Adipose tissue (tissue), 3 donors: ENCODE measurements around the gene DMAC2. TPM values are rescaled to one million over a fixed set of nuclear protein-coding genes. Genes with fewer than 3 reads are reported as not detected.

Experiments used
- H3K27ac ChIP-seq: one replicate; pipeline ENCODE4 v1.5.1; 2013; ENCODE audit warnings: low read depth, low read length
- WGBS, 3 donors: extraction: QIAGEN DNeasy Blood & Tissue Kit; methylation state at CpG; one replicate each; pipeline ENCODE4 v1.1.7; 2013; 5-methylcytosine and 5-hydroxymethylcytosine counted together
- polyA plus RNA-seq, 3 donors: library from polyadenylated mRNA; stranded (reverse); fragments of 200-250 nt; gene quantifications; one replicate each; pipeline ENCODE4 v1.2.3, GENCODE V29; 2013
- donor health status: healthy with polysubstance abuse.
- donor health status: Bipolar disorder and iron deficiency.
- donor health status: healthy.

The DMAC2 gene
- polyA plus RNA-seq, 3 donors: 28.4 to 45.2 (median 35.3) TPM

- no peak within 1 kb of the TSS for H3K27ac ChIP-seq
- WGBS, 3 donors: 13 to 23% (median 14%) methylated on average over 16 to 19 of the region's 19 CpGs
Measured at GRCh38 chr19:41426952-41427646, 12.6 kb downstream of the DMAC2 start, which contains the start of gene B3GNT8. B3GNT8 (minus strand) TSS chr19:41427374; CDS start chr19:41426778, 596 bp downstream.

GRCh38 chr19:41426116-41426841 lies 13.4 kb downstream of the DMAC2 start:
- no peak overlapping the region for H3K27ac ChIP-seq
- WGBS, 3 donors: 73 to 86% (median 78%) methylated on average over 35 to 36 of the region's 36 CpGs

- WGBS, 3 donors: 86 to 90% (median 89%) methylated on average over 27 to 28 of the region's 28 CpGs
- no peak overlapping the region for H3K27ac ChIP-seq
Measured at GRCh38 chr19:41425174-41426115, 14.3 kb downstream of the DMAC2 start.

GRCh38 chr19:41424335-41425173 lies 15.2 kb downstream of the DMAC2 start:
- H3K27ac ChIP-seq: no peak overlapping the region
- WGBS, 3 donors: 75 to 87% (median 76%) methylated on average over 21 of the region's 21 CpGs

- H3K27ac ChIP-seq: no peak overlapping the region
- WGBS, 3 donors: 92 to 96% (median 96%) methylated on average over 12 of the region's 12 CpGs
Measured at GRCh38 chr19:41422955-41423354, 16.8 kb downstream of the DMAC2 start.

GRCh38 chr19:41422456-41422855 lies 17.3 kb downstream of the DMAC2 start:
- 81 to 87% (median 84%) methylated on average over 16 to 18 of the region's 18 CpGs for WGBS, 3 donors

GRCh38 chr19:41421973-41422372 lies 17.7 kb downstream of the DMAC2 start:
- 92 to 95% (median 93%) methylated on average over 19 to 20 of the region's 20 CpGs for WGBS, 3 donors
- no peak overlapping the region for H3K27ac ChIP-seq

More at GRCh38 chr19:41422456-41422855, 17.3 kb downstream of the DMAC2 start:
- H3K27ac ChIP-seq: no peak overlapping the region

- WGBS, 3 donors: 73 to 92% (median 91%) methylated on average over 6 of the region's 6 CpGs
- H3K27ac ChIP-seq: no peak overlapping the region
Measured at GRCh38 chr19:41421314-41421713, 18.4 kb downstream of the DMAC2 start.

GRCh38 chr19:41420101-41420880 lies 19.4 kb downstream of the DMAC2 start:
- WGBS, 3 donors: 45 to 85% (median 48%) methylated on average over 8 of the region's 8 CpGs
- no peak overlapping the region for H3K27ac ChIP-seq

- no peak overlapping the region for H3K27ac ChIP-seq
- WGBS, 3 donors: 72 to 92% (median 81%) methylated on average over 12 of the region's 12 CpGs
Measured at GRCh38 chr19:41416194-41416674, 23.5 kb downstream of the DMAC2 start.

GRCh38 chr19:41415154-41415571 lies 24.5 kb downstream of the DMAC2 start:
- WGBS, 3 donors: 79 to 90% (median 87%) methylated on average over 9 of the region's 9 CpGs
- no peak overlapping the region for H3K27ac ChIP-seq

GRCh38 chr19:41414461-41414860 lies 25.3 kb downstream of the DMAC2 start:
- H3K27ac ChIP-seq: no peak overlapping the region
- 87 to 89% (median 88%) methylated on average over 9 of the region's 9 CpGs for WGBS, 3 donors

GRCh38 chr19:41413947-41414346 lies 25.8 kb downstream of the DMAC2 start:
- no peak overlapping the region for H3K27ac ChIP-seq
- 92 to 94% (median 93%) methylated on average over 10 of the region's 10 CpGs for WGBS, 3 donors

- H3K27ac ChIP-seq: no peak overlapping the region
- WGBS, 3 donors: 94 to 95% (median 95%) methylated on average over 5 of the region's 5 CpGs
Measured at GRCh38 chr19:41412953-41413352, 26.8 kb downstream of the DMAC2 start.

GRCh38 chr19:41411968-41412265 lies 27.8 kb downstream of the DMAC2 start:
- H3K27ac ChIP-seq: no peak overlapping the region

GRCh38 chr19:41411100-41411967 lies 28.4 kb downstream of the DMAC2 start:
- 66 to 70% (median 68%) methylated on average over 9 of the region's 9 CpGs for WGBS, 3 donors
- no peak overlapping the region for H3K27ac ChIP-seq

More at GRCh38 chr19:41411968-41412265, 27.8 kb downstream of the DMAC2 start:
- 51 to 83% (median 73%) methylated on average over 11 of the region's 11 CpGs for WGBS, 3 donors
